HG03103 (cell line): Measurements from ENCODE around the gene ALOXE3.

Experiments used
- ATAC-seq: cut with Tn5 transposase; IDR thresholded peaks from one replicate; pipeline ENCODE4 v1.9.1; 2021; ENCODE audit warnings: low read depth; ENCODE audit not compliant: unreplicated experiment

ALOXE3 gene

GRCh38 chr17:8056976-8057625, 61.2 kb downstream of the ALOXE3 start:
- ATAC-seq = no peak

- ATAC-seq = no peak
Measured at GRCh38 chr17:8056232-8056975, 61.9 kb downstream of the ALOXE3 start.

DNA sequence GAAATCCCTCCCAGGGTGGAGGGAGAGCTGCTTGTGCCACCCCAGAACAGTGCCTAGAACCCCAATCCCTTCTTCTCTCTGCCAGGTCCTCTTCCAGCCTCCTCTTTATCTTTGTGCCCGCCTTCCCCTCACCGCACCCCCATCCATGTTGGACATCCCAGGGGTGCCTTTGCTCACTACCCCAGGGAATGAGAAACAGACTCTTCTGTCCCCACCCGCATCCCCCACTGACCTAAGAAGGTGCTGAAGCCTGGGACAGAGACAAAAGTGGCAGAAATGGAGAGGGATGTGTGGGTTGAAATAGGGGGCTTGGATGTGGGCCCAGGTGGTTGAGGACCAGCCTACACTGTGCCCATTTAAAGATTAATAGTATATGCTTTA, 62.5 kb downstream of the ALOXE3 start:
- no peak for ATAC-seq

DNA sequence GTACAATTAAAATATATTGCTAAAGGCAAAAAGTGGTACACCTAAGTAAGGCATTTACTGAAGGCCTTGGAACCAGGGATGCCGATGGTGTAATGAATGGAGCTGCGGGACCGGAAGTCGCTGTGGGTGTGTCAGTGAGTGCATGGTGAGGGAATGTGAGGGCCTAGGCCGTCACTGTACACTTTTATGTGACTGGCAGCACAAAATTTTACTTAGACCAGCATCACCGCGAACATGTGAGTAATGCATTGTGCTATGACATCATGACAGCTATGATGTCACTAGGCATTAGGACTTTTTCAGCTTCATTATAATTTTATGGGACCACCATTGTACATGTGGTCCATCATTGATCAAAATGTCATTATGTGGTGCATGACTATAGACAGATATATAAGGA, 64.7 kb downstream of the ALOXE3 start:
- ATAC-seq = no peak

DNA sequence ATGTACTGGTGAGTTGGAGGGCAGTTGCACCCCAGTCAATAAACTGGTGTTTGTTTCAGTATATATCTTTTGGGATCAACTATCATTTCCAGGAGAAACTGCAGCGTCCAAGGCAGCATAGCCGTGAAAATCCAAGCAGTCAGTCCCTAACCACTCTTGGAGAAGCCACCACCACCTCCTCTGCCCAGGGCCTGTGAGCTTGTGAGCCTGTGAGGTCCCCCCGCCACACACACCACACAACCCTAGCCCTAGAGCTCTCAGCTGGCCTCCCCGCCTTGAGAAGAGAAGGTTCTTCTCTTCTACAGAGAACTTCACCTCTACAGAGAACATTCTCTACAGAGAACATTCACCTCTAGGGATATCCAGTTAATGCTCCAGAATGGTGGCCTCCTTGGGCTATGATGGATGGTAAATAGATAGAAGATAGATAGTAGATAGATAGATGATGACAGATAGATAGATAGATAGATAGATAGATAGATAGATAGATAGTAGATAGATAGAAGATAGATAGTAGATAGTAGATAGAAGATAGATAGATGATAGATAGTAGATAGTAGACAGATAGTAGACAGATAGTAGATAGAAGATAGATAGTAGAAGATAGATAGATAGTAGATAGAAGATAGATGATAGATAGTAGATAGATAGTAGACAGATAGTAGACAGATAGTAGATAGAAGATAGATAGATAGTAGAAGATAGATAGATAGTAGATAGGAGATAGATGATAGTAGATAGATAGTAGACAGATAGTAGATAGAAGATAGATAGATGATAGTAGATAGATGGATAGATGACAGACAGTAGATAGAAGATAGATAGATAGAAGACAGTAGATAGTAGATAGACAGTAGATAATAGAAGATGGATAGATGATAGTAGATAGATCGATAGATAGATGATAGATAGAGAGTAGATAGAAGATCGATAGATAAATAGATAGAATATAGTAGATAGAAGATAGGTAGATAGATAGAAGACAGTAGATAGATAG, 65.8 kb downstream of the ALOXE3 start:
- no peak for ATAC-seq

DNA sequence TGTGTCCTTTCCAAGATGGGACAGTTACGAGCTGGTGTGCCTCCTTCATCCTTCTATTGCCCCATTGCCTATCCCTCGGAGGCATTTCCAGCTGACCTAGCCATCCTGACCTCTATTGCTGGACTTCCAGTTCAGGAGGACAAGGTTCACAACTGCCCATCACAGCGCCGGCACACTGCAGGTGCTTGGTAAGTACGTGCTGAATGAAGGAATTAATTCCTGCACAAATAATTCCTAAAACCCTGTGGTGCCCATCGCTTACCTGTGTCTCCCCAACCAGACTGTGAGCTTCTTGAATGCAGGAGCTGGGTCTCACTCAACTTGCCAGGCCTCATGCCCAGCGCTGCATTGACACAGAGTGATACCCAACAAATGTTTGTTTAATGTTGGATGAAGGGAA, 66.5 kb downstream of the ALOXE3 start:
- no peak for ATAC-seq

DNA sequence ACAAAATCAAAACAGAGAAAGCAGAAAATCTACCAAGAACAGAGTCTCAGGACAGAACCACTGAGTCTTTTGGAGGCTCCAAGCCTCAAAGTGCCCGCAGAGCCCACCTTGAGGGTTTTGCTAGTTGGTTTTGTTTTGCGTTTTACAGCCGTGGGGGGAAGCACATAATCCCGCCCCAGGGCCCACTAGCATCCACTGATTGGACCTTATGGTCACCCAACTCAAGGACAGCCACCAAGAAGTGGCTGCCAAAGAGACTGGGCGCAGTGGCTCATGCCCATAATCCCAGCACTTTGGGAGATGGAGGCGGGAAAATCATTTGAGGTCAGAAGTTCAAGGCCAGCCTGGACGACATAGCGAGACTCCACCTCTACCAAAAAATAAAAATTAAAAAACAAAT, 69.6 kb downstream of the ALOXE3 start:
- no peak for ATAC-seq

DNA sequence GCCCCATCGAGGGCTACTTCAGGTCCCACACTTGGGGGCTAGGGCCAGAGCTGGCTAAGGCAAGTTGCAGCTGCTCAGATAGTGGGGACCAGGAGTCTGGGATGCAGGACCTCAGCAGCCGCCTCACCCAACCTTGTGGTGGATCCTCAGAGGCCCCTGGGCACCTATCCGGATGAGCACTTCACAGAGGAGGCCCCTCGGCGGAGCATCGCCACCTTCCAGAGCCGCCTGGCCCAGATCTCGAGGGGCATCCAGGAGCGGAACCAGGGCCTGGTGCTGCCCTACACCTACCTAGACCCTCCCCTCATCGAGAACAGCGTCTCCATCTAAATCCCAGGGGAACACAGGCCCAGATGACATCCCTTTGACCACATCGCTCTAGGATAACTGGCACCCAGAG, 70.1 kb downstream of the ALOXE3 start:
- no peak for ATAC-seq

GRCh38 chr17:8047769-8048110, 70.6 kb downstream of the ALOXE3 start:
- ATAC-seq = no peak

GRCh38 chr17:8046929-8047768, 71.2 kb downstream of the ALOXE3 start:
- ATAC-seq = no peak

DNA sequence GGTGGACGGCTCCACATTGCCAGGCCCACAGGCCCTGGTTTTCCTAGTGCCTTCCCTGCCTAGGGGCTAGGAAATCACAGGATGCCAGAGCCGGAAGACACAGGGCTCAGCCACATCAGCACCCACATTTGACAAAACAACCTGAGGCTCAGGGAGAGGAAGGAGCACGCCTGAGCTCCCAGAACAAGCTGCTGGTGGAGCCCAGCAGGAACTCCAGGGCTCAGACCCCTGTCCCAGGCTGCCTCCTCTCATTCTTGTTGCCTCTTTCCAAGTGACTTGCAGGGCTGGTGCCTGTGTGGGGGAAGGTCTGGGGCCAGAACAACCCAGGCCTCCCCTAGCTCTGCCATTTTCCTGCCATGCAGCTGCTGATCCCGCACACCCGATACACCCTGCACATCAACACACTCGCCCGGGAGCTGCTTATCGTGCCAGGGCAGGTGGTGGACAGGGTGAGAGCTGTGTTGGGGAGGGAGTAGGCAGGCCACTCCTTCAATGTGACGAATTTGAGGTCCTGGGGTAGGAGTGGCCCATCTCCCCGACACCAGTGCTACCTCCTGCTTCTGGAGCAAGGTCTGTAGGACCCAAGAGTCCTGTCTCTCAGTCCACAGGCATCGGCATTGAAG, 71.9 kb downstream of the ALOXE3 start:
- ATAC-seq = no peak
